Spleen (tissue), 11 donors: Measurements from ENCODE around the gene ZNF837. TPM values are rescaled to one million over a fixed set of nuclear protein-coding genes. Genes with fewer than 3 reads are reported as not detected.

ENCODE experiments used
- DNase-seq: peaks from one replicate; pipeline ENCODE4 v3.0.0-alpha.2; 2020
- H3K27ac ChIP-seq, 8 donors: fragments of 200-600 bp; sonication (generic) in 7 of 8; 1 replicate in 4 of 8; 2 replicates in 4 of 8; pipeline versions ENCODE4 v1.5.0 to v1.8.0; 2016 to 2021; ENCODE audit warnings: inconsistent platforms in 4 of 8, mild to moderate bottlenecking in 4 of 8, moderate library complexity in 1 of 8
- H3K27me3 ChIP-seq, 7 donors: fragments of 200-600 bp; sonication (generic) in 6 of 7; replicated peaks in 1 of 7; 1 replicate in 4 of 7; 2 replicates in 3 of 7; pipeline versions ENCODE4 v1.5.0 to v1.8.0; 2016 to 2021; ENCODE audit warnings: inconsistent platforms in 3 of 7, mild to moderate bottlenecking in 1 of 7
- H3K36me3 ChIP-seq, 6 donors: fragments of 200-600 bp; sonication (generic) in 5 of 6; 1 replicate in 4 of 6; 2 replicates in 2 of 6; pipeline versions ENCODE4 v1.5.0 to v1.8.0; 2016 to 2021; ENCODE audit warnings: inconsistent platforms in 2 of 6
- H3K4me1 ChIP-seq, 6 donors: fragments of 200-600 bp; sonication (generic) in 5 of 6; 1 replicate in 3 of 6; 2 replicates in 3 of 6; pipeline versions ENCODE4 v1.5.0 to v1.8.0; 2016 to 2021; ENCODE audit warnings: inconsistent platforms in 3 of 6
- H3K4me3 ChIP-seq, 8 donors: fragments of 200-600 bp; sonication (generic) in 7 of 8; 1 replicate in 4 of 8; 2 replicates in 4 of 8; pipeline versions ENCODE4 v1.5.0 to v1.8.0; 2016 to 2021; ENCODE audit warnings: inconsistent platforms in 4 of 8, mild to moderate bottlenecking in 4 of 8, moderate library complexity in 2 of 8
- H3K9me3 ChIP-seq, 8 donors: fragments of 200-600 bp; sonication (generic) in 7 of 8; 1 replicate in 4 of 8; 2 replicates in 4 of 8; pipeline versions ENCODE4 v1.5.0 to v1.8.0; 2016 to 2021; ENCODE audit warnings: inconsistent platforms in 4 of 8
- CTCF ChIP-seq, 11 experiments: fragments of 200-600 bp in 7 of 11; fragments of 450-650 bp in 4 of 11; sonication (generic) in 4 of 11; IDR thresholded peaks in 8 of 11; conservative IDR thresholded peaks in 3 of 11; 1 replicate in 7 of 11; 2 replicates in 4 of 11; pipeline versions ENCODE4 v1.4.0 to v1.8.0; 2016 to 2021; ENCODE audit warnings: antibody characterized with exemption in 11 of 11, inconsistent platforms in 4 of 11, mild to moderate bottlenecking in 1 of 11
- POLR2A ChIP-seq, 3 donors: fragments of 450-650 bp; IDR thresholded peaks; one replicate each; pipeline ENCODE4 v1.5.1; 2017; ENCODE audit warnings: antibody characterized with exemption in 3 of 3, mild to moderate bottlenecking in 1 of 3
- POLR2AphosphoS5 ChIP-seq, 3 donors: sonication (generic); formaldehyde crosslinking; IDR thresholded peaks; one replicate each; pipeline ENCODE4 v1.5.1; 2017; ENCODE audit warnings: antibody characterized with exemption in 3 of 3
- WGBS, 5 donors: extraction: QIAGEN DNeasy Blood & Tissue Kit in 3 of 5; methylation state at CpG; one replicate each; pipeline versions ENCODE4 v1.1.5 to v1.1.7; 2013 to 2018; 5-methylcytosine and 5-hydroxymethylcytosine counted together
- intact Hi-C: fragments of 100-400 bp; cut with DNase I; formaldehyde crosslinking; loops from one replicate; pipeline ENCODE4 v1.15.0; 2023; ENCODE audit warnings: low total_unique reads
- polyA plus RNA-seq, 3 donors: library from polyadenylated mRNA; stranded (reverse); fragments of 200-250 nt; gene quantifications; one replicate each; pipeline ENCODE4 v1.2.1, GENCODE V29; 2013
- total RNA-seq, 7 donors: library from RNA; depleted of rRNA in 3 of 7; stranded (reverse); fragments of >200 nt in 3 of 7; fragmentation: NEBNext Ultra II Directional in 4 of 7; extraction: Animal tissue kit (Norgen Biotek cat#: 25700) in 4 of 7; gene quantifications; one replicate each; pipeline versions ENCODE4 v1.1.0 to v1.2.1, GENCODE V29; 2016 to 2021
- donor health status: healthy with polysubstance abuse.
- donor health status: DM: no; HTN: no; CAD: no; lungs with moderate emphysema.
- donor health status: DM: no; HTN: no; CAD: no.
- donor health status: Bipolar disorder and iron deficiency.
- donor health status: healthy.
- donor health status: DM: no; HTN: no; CAD: no.
- donor health status: DM: yes; HTN: yes; CAD: no.

Gene ZNF837
- total and polyA plus RNA-seq, 10 donors = 2.2 to 6.1 (median 3.2) TPM

GRCh38 chr19:58334691-58335249 lies 46.1 kb downstream of the ZNF837 start:
- no peaks in the 10 kb centered on the region for H3K4me1 ChIP-seq
- 94 to 98% (median 95%) methylated on average over 14 to 19 of the region's 19 CpGs for WGBS, 5 donors
- peaks cover 0 to 51% (median 30%) of the 10 kb centered on the region in 6 donors for H3K36me3 ChIP-seq
- H3K4me3 ChIP-seq = no peak overlapping the region
- TF ChIP-seq CTCF (IDR thresholded peaks at IDR 0.05 in 8 of 11, conservative IDR thresholded peaks at IDR 0.05 in 3 of 11) (no peak), POLR2A (IDR thresholded peaks at IDR 0.05) (no peak), POLR2AphosphoS5 (IDR thresholded peaks at IDR 0.05) (no peak)
- DNase-seq = no peak
- intact Hi-C loops = no loop called here
- no peaks in the 10 kb centered on the region for H3K27me3 ChIP-seq
- H3K9me3 ChIP-seq = peaks cover 0 to 8% (median 0%) of the 10 kb centered on the region in 8 donors
- no peak overlapping the region for H3K27ac ChIP-seq

GRCh38 chr19:58332697-58333096 lies 48.1 kb downstream of the ZNF837 start:
- Histone ChIP-seq H3K4me1 (peaks cover 5 to 19% (median 13%) of the 10 kb centered on the region in 6 donors), H3K4me3 (no peak overlapping the region), H3K27me3 (no peaks in the 10 kb centered on the region), H3K9me3 (no peaks in the 10 kb centered on the region), H3K27ac (no peak overlapping the region), H3K36me3 (peaks cover 0 to 30% (median 16%) of the 10 kb centered on the region in 6 donors)
- 60 to 86% (median 81%) methylated on average over 1 of the region's 1 CpG for WGBS, 5 donors
- TF ChIP-seq CTCF (IDR thresholded peaks at IDR 0.05 in 8 of 11, conservative IDR thresholded peaks at IDR 0.05 in 3 of 11) = no peak
- TF ChIP-seq POLR2AphosphoS5 (IDR thresholded peaks at IDR 0.05) = no peak
- no peak for TF ChIP-seq POLR2A (IDR thresholded peaks at IDR 0.05)
- intact Hi-C loops = no loop called here
- no peak for DNase-seq

GRCh38 chr19:58330458-58330857 lies 50.4 kb downstream of the ZNF837 start:
- TF ChIP-seq POLR2A (IDR thresholded peaks at IDR 0.05) (no peak), CTCF (IDR thresholded peaks at IDR 0.05 in 8 of 11, conservative IDR thresholded peaks at IDR 0.05 in 3 of 11) (no peak), POLR2AphosphoS5 (IDR thresholded peaks at IDR 0.05) (no peak)
- WGBS, 5 donors = 81 to 100% (median 90%) methylated on average over 4 of the region's 4 CpGs
- intact Hi-C loops = no loop called here
- Histone ChIP-seq H3K9me3 (no peaks in the 10 kb centered on the region), H3K36me3 (peaks cover 0 to 11% (median 8%) of the 10 kb centered on the region in 6 donors), H3K4me3 (no peak overlapping the region), H3K27ac (no peak overlapping the region), H3K4me1 (peaks cover 15 to 35% (median 28%) of the 10 kb centered on the region in 6 donors), H3K27me3 (no peaks in the 10 kb centered on the region)
- DNase-seq = no peak

- Histone ChIP-seq H3K27ac (no peak overlapping the region), H3K4me1 (peaks cover 15 to 40% (median 29%) of the 10 kb centered on the region in 6 donors), H3K27me3 (no peaks in the 10 kb centered on the region), H3K36me3 (no peaks in the 10 kb centered on the region), H3K4me3 (no peak overlapping the region), H3K9me3 (no peaks in the 10 kb centered on the region)
- TF ChIP-seq POLR2A (IDR thresholded peaks at IDR 0.05) (no peak), CTCF (IDR thresholded peaks at IDR 0.05 in 8 of 11, conservative IDR thresholded peaks at IDR 0.05 in 3 of 11) (peak in 2 of 11 experiments; percentile 13 to 17)
- no peak for DNase-seq
- WGBS, 5 donors = 65 to 67% (median 65%) methylated on average over 10 of the region's 10 CpGs
- intact Hi-C loops = no loop called here
These were observed 51.8 kb downstream of the ZNF837 start for GRCh38 chr19:58328999-58329398.
